ENCODE data around the gene CCDC78. TPM values are rescaled to one million over a fixed set of nuclear protein-coding genes. Genes with fewer than 3 reads are reported as not detected.

CCDC78 gene
- total RNA-seq, 4 donors from 2014 or later = 0.40 to 24.3 (median 0.98) TPM

- Histone ChIP-seq H3K4me3 (peak overlapping the region; percentile 84 to 97 (median 90)), H3K27me3 (peaks cover 29% of the 10 kb centered on the region), H3K4me1 (peaks cover 17 to 39% (median 32%) of the 10 kb centered on the region in 4 donors), H3K9me3 (no peaks in the 10 kb centered on the region), H3K27ac (peak overlapping the region; percentile 86 to 95 (median 89)), H3K36me3 (no peaks in the 10 kb centered on the region)
- WGBS, 2 donors (ENCODE audit: low coverage in 1 of 2) = 20 to 80% methylated on average over 1 to 26 of the region's 26 CpGs
- intact Hi-C loops (cut with DNase I; ENCODE audit: low total_unique reads) (no loop called here), in situ Hi-C loops (cut with MboI; ENCODE audit: low pct_ligation_motif_present in 1 of 4, low pct_unique_long_range_greater_than_20kb in 1 of 4, low sequenced_read_pairs in 3 of 4) (no loop called here)
- no peak for TF ChIP-seq POLR2A (IDR thresholded peaks at IDR 0.05)
- TF ChIP-seq POLR2AphosphoS5 (IDR thresholded peaks at IDR 0.05) = no peak
- TF ChIP-seq EP300 (IDR thresholded peaks at IDR 0.05; ENCODE audit: low read depth) = no peak
- TF ChIP-seq, protein P1, sequence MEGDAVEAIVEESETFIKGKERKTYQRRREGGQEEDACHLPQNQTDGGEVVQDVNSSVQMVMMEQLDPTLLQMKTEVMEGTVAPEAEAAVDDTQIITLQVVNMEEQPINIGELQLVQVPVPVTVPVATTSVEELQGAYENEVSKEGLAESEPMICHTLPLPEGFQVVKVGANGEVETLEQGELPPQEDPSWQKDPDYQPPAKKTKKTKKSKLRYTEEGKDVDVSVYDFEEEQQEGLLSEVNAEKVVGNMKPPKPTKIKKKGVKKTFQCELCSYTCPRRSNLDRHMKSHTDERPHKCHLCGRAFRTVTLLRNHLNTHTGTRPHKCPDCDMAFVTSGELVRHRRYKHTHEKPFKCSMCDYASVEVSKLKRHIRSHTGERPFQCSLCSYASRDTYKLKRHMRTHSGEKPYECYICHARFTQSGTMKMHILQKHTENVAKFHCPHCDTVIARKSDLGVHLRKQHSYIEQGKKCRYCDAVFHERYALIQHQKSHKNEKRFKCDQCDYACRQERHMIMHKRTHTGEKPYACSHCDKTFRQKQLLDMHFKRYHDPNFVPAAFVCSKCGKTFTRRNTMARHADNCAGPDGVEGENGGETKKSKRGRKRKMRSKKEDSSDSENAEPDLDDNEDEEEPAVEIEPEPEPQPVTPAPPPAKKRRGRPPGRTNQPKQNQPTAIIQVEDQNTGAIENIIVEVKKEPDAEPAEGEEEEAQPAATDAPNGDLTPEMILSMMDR (IDR thresholded peaks at IDR 0.05) = no peak
- no peak for DNase-seq
Measured at GRCh38 chr16:689175-689897, 36.9 kb downstream of the CCDC78 start.

DNA sequence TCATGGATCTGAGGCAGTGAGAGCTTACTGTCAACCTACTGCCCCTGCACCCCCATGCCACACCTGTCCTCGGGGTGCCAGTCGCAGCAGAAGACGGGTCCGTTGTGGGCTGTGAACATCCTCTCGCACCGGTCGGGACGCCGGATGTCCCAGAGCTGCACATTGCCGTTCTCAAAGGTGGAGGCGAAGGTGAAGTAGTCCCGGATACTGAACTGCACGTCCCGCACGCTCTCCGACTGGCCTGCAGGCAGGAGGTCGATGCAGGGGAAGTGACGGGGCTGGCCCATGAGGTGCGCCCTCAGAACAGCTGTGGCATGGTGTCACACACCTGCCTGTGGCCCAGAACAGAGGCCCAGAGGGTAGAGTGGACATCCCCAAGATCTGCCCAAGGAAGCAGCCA lies 38.7 kb downstream of the CCDC78 start:
- Histone ChIP-seq H3K27ac (no peak overlapping the region), H3K36me3 (peaks cover 0 to 3% (median 0%) of the 10 kb centered on the region in 4 donors), H3K9me3 (no peaks in the 10 kb centered on the region), H3K4me1 (peaks cover 26 to 43% (median 38%) of the 10 kb centered on the region in 4 donors), H3K4me3 (no peak overlapping the region), H3K27me3 (peaks cover 11% of the 10 kb centered on the region)
- 90% methylated on average over 19 of the region's 19 CpGs; no CpG with 5 or more reads in 1 of the 2 donors for WGBS, 2 donors (ENCODE audit: low coverage in 1 of 2)
- in situ Hi-C loops (cut with MboI; ENCODE audit: low pct_ligation_motif_present in 1 of 4, low pct_unique_long_range_greater_than_20kb in 1 of 4, low sequenced_read_pairs in 3 of 4) (no loop called here), intact Hi-C loops (cut with DNase I; ENCODE audit: low total_unique reads) (no loop called here)
- TF ChIP-seq, protein P1 (IDR thresholded peaks at IDR 0.05) = no peak
- no peak for DNase-seq

DNA sequence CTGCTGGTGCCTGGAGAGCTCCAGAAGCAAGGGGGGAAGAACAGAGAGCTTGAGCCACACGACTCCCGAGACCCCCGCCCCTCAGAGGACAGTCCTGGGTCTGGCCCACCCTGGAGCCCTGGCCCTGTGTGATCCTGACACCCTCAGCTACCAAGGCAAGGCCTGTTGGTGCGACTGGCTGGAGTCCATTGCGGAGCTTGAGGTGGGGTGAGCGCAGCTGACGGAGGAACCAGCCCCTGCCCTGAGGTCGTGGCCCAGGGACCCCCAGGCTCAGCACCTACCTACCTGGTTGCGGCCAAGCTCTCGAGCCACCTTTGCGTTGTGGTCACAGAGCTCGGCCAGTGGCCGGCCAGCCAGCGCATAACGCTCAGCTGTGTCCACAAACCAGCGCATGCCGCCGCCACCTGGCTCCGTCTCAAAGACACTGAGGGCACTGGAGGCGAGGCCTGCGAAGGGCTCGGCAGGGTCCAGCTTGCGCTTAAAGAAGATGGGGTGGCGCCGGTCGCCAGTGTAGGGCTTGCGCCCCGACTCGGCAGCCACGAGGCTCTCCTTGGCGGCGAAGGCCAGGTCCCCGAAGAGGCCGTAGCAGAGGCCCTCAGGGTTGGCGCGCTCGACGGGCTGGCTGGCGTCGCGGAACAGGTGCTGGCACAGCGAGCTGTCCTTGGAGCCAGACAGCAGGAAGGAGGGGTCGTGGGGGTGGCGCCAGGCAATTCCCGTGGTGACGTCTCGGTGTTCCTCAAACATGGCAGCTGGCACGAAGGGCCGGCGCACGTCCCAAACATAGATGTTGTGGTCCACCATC lies 39.6 kb downstream of the CCDC78 start:
- H3K27ac ChIP-seq = no peak overlapping the region
- peaks cover 2% of the 10 kb centered on the region for H3K27me3 ChIP-seq
- in situ Hi-C loops (cut with MboI; ENCODE audit: low pct_ligation_motif_present in 1 of 4, low pct_unique_long_range_greater_than_20kb in 1 of 4, low sequenced_read_pairs in 3 of 4) = no loop called here
- WGBS, 2 donors (ENCODE audit: low coverage in 1 of 2) = 94% methylated on average over 38 of the region's 51 CpGs; no CpG with 5 or more reads in 1 of the 2 donors
- DNase-seq = no peak
- H3K9me3 ChIP-seq = no peaks in the 10 kb centered on the region
- intact Hi-C loops (cut with DNase I; ENCODE audit: low total_unique reads) = no loop called here
- H3K4me1 ChIP-seq = peaks cover 33 to 51% (median 46%) of the 10 kb centered on the region in 4 donors
- H3K36me3 ChIP-seq = peaks cover 0 to 9% (median 0%) of the 10 kb centered on the region in 4 donors
- TF ChIP-seq, protein P1 (IDR thresholded peaks at IDR 0.05) = no peak
- no peak for TF ChIP-seq EP300 (IDR thresholded peaks at IDR 0.05; ENCODE audit: low read depth)
- no peak for TF ChIP-seq POLR2A (IDR thresholded peaks at IDR 0.05)
- TF ChIP-seq POLR2AphosphoS5 (IDR thresholded peaks at IDR 0.05) = no peak
- no peak overlapping the region for H3K4me3 ChIP-seq

DNA sequence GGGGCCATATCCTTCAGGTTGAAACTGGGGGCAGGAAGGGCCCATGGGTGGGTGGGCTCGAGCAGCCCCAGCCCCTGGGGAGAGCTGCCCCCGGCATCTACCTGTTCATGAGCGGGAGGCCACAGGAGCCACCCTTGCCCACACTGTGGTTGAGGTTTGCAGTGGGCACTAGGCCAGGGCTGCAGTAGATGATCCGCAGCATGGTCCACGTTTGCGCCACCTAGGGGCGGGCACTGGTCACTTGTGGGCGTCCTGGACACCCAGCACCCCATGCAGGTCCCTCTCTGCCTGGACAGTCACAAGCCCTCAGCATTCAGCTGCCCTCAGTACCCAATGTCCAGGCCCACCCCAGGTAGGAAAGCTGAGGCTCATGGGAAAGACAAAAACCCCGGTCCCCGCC lies 40.3 kb downstream of the CCDC78 start:
- Histone ChIP-seq H3K36me3 (peaks cover 0 to 9% (median 0%) of the 10 kb centered on the region in 4 donors), H3K4me1 (peaks cover 40 to 58% (median 53%) of the 10 kb centered on the region in 4 donors), H3K4me3 (no peak overlapping the region), H3K9me3 (no peaks in the 10 kb centered on the region), H3K27me3 (no peaks in the 10 kb centered on the region), H3K27ac (no peak overlapping the region)
- in situ Hi-C loops (cut with MboI; ENCODE audit: low pct_ligation_motif_present in 1 of 4, low pct_unique_long_range_greater_than_20kb in 1 of 4, low sequenced_read_pairs in 3 of 4) = no loop called here
- peak; percentile 64 for DNase-seq
- 48% methylated on average over 10 of the region's 10 CpGs; no CpG with 5 or more reads in 1 of the 2 donors for WGBS, 2 donors (ENCODE audit: low coverage in 1 of 2)
- TF ChIP-seq, protein P1 (IDR thresholded peaks at IDR 0.05) = peak; percentile 29 to 53 (median 42)
- no peak for TF ChIP-seq EP300 (IDR thresholded peaks at IDR 0.05; ENCODE audit: low read depth)
- no peak for TF ChIP-seq POLR2AphosphoS5 (IDR thresholded peaks at IDR 0.05)
- TF ChIP-seq POLR2A (IDR thresholded peaks at IDR 0.05) = no peak
- intact Hi-C loops (cut with DNase I; ENCODE audit: low total_unique reads) = no loop called here

Data from transverse colon (tissue), 4 donors.